HG02885 (cell line): Measurements from ENCODE around the gene NFATC2IP.

Experiments used
- ATAC-seq: cut with Tn5 transposase; IDR thresholded peaks from one replicate; pipeline ENCODE4 v1.9.1; 2021; ENCODE audit warnings: mild to moderate bottlenecking; ENCODE audit not compliant: unreplicated experiment, poor library complexity

NFATC2IP gene

DNA sequence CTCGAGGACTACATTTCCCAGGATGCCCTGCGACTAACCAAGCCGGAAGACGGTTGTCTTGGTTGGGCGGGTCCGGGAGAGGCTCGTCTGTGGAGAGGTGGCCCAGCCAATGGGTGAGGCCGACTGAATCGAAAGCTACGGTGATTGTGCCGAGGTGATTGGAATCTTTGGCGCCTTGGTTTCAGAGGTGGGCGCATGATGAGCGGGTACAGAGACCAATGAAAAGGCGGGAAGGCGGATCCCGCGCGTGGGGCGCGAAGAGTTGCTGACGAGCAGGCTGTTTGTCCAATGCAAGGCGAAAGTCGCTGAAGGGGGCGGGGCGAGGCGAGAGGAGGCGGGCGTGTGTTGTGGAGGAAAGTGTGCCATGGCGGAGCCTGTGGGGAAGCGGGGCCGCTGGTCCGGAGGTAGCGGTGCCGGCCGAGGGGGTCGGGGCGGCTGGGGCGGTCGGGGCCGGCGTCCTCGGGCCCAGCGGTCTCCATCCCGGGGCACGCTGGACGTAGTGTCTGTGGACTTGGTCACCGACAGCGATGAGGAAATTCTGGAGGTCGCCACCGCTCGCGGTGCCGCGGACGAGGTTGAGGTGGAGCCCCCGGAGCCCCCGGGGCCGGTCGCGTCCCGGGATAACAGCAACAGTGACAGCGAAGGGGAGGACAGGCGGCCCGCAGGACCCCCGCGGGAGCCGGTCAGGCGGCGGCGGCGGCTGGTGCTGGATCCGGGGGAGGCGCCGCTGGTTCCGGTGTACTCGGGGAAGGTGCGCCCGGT is at the start of gene NFATC2IP:
Gene NFATC2IP, plus strand, starts transcription at position 290 of the 762 bp plus-strand sequence. Its CDS starts 75 bp downstream, at position 365.
- ATAC-seq, result peak; percentile 91

DNA sequence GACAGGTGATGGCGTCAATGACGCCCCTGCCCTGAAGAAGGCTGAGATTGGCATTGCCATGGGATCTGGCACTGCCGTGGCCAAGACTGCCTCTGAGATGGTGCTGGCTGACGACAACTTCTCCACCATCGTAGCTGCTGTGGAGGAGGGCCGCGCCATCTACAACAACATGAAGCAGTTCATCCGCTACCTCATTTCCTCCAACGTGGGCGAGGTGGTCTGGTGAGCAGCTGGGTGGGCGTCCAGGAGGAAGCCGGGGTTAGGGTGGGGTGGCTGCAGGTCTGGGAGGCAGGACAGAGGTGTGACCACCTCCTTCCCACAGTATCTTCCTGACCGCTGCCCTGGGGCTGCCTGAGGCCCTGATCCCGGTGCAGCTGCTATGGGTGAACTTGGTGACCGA is 48.9 kb upstream of the NFATC2IP start:
- ATAC-seq, result no peak

DNA sequence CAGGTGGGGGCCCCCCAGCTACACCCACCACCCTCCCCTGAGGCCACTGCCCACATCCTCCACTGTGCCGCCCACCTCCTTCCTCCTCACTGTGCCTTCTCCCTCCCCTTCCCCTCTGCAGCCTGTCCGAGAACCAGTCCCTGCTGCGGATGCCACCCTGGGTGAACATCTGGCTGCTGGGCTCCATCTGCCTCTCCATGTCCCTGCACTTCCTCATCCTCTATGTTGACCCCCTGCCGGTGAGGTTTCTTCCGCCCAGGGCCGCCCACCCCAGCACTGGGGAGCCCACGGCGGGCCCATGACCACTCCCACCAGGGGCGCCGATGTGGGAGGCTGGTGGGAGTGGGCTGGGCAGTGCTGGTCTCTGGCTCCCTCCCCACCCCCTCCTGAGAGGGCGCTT is 47.8 kb upstream of the NFATC2IP start:
- ATAC-seq, result no peak

DNA sequence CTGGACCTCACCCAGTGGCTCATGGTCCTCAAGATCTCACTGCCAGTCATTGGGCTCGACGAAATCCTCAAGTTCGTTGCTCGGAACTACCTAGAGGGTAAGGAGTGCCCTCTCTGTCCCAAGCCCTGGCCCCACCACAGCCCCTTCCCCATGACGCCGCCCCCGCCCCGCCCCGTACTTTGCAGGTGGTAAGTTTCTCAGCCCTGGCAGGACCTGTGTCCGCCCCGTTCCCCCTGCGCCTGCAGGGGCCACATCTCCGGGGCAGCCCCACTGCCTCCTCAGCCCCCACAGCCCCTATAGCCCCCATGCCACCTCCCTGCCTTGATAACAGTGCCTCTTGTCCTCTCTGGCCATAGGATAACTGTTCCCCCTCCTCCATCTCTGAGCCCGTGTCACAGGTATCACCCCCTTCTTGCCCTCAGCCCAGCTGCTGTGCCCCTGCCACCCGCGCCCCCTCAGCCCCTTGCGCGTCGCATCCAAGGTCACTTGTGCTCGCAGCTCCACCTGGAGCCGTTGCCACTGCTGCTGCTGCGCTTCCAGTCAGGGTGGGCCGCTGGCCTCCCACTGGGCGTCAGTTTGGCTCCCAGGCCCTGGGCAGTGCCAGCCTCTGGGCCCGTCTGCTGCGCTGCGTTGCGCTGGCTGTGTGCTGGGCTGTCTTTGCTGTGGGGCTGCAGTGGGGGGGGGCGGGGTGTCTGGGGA is 47.2 kb upstream of the NFATC2IP start:
- ATAC-seq, result no peak

DNA sequence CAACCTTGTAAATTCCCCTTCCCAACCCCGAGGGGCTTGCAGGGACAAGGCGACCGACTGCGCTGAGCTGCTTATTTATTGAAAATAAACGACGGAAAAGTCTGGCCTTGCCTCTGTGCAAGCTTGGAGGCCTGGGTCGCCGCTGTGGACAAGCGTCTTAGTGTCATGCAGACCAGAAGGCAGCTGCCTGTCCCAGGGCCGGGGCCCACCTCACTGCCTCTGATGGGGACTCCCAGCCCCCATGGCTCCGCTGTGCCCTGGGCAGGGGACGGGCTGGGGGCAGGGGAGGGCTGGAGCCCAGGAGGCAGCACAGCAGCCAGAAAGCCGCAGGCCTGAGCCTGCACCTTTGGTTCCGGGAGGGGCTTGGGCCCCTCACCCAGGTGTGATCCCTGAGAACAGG is 46.4 kb upstream of the NFATC2IP start:
- ATAC-seq, result no peak

DNA sequence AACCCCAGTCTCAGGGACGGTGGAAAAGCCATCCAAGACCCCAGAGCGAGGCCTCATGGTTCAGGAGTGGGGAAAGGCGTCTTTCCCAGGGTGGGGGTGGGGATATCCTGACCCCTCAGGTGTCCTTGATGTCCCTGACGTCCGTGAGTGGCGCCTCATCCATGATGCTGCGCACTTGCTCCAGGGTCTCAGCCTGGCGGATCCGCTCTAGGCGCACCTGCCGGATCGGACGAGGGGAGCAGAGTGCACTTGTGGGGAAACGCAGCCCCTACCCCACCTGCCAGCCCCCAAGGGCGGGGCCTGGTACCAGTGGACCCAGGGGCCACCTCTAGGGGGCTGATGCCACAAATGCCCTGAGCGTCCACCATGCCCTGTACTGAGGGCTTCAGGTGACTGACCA is 45.9 kb upstream of the NFATC2IP start:
- no peak for ATAC-seq

DNA sequence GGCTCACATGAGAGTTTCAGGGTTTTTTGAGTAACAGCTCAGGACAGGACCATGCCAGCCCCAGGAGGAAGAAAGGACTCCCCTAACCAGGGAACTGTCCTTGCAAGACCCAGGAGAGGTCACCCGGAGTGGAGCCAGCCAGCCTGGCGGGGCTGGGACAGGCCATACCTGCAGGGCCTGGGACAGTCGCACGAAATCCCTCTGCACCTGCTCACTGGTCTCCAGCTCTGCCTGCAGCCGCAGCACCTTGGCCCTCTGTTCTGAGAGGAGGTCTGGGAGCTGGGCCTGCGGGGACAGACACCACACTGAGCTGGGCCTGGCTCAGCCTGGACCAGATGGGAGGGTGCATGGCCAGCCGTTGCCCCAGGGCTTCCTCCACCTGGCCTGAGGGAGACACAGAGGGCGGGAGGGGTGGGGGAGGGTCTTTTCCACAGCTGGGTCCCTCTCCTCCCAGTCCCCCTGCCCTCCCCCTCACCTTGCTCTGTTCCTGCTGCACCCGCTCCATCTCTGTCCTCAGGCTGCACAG is 45.4 kb upstream of the NFATC2IP start:
- ATAC-seq, result no peak

DNA sequence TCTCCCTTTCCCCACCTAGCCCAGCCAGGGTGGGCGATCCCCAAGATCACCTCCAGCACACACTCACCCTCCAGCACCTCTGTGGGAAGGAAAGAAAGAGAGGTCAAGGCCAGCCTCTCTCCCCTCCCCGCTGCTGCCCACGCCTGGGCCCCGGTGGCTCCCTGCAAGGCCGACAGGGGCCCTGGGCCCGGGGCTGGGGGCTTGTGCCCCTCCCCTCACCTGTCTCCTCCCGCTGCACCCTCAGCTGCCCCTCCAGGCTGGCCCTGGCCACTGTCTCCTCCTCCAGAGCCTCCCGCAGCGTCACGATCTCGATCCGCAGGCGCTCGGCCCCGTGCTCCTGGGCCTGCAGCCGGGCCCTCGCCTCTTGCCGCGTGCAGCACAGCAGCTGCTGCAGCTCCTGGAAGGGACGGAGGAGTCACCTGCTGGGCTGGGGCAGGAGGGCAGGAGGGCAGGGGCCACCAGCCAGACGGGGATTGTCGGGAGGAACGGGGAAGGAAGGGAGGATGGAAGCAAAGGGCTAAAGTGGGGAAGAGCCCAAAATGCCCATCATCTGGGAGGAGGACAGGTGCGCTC is 44.9 kb upstream of the NFATC2IP start:
- ATAC-seq, result no peak

DNA sequence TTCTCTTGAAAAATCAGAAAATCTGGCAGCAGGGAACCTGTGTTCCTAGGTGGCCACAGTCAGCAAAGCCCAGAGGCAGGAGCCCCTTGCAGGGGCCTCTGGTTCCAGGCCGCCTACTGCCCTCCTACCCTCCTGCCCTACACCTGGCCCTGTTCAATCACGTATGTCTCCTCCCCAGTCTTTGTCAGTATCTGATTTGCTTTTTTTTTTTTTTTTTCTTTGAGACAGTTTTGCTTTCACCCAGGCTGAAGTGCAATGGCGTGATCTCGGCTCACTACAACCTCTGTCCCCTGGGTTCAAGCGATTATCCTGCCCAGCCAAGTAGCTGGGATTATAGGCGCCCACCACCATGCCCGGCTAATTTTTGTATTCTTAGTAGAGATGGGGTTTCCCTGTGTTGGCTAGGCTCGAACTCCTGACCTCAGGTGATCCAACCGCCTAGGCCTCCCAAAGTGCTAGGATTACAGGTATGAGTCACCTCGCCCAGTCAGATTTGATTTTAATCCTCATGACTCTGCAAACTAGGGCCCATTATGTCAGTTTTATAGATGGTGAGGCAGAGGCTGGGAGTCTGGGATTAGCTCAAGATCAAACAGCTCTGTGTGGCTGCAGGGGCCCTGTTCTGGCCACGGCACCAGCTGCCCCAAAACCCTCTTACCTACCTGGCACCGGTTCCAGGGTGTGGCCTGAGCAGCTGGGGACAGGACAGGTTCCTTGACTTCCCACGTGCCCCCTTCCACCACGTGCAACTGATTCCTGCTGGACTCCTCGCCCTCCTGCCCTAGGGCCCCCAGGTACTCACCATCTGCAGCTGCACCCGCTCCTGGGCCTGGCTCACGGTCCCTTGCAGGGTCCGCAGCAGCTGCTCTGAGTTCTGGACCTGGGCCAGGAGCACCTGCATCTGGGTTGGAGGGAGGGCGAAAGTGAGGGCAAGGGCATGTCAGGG is 40.4 kb upstream of the NFATC2IP start:
- no peak for ATAC-seq

DNA sequence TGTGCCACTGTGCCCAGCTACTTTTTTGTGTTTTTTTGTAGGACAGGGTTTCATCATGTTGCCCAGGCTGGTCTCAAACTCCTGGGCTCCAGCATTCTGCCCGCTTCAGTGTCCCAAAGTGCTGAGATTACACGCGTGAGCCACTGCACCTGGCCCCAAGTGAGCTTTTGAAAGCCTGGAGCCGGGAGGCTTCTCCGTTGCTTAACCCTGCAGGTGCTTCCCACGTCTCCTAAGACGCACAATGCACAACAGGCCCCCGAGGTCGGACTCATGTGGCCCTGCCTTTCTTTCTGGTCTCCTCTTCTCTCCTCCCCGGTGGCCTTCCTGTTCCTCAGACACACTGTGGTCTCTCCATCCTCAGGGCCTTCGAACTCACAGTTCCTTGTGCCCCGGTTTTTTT is 38.2 kb upstream of the NFATC2IP start:
- no peak for ATAC-seq

DNA sequence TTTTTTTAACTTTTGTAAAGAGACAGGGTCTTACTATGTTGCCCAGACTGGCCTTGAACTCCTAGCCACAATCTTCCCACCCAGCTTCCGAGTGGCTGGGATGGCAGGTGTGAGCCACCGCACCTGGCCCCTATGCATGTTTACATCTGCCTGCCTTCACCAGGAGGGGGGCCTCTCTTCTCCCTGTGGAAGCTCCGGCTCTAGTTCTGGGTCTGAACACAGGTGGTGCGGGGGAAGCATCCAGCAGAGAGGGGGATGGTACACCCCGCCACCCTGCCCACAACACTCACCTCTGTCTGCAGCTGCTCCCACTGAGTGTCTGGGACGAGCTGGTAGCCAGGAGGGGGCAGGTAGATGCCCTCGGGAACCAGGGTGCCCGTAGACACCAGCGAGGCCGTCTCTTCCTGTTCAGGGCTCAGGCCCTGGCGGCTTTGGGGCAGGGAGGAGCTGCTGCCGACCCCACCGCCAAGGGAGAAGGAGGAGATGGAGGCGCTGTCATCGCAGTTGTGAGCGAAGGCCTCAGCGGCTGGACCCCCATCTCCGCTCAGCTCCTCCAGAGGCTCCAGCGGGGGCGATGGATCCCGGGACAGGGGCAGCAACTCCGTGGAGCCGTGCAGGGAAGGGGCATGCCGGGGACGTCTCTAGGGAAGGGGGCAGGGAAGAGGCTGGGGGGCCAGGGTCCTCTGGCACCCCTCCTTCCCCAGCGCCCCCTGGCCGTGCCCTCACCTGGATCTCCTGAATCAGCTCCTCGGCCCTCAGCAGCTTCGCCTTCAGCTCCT is 36.6 kb upstream of the NFATC2IP start:
- no peak for ATAC-seq

DNA sequence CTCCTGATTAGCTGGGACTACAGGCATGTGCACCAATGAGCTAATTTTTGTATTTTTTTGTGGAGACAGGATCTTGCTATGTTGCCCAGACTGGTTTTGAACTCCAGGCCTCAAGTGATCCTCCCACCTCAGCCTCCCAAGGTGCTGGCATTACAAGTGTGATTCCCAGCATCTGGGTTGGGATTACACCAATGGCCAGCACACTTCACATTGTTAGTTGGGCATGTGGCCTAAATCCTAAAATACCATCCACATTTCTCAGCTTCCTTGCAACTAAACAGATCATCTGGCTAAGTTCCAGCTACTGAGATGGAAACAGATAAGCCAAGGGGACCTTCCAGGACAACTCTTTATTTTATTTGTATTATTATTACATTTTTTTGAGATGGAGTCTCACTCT is 35.6 kb upstream of the NFATC2IP start:
- ATAC-seq, result no peak

DNA sequence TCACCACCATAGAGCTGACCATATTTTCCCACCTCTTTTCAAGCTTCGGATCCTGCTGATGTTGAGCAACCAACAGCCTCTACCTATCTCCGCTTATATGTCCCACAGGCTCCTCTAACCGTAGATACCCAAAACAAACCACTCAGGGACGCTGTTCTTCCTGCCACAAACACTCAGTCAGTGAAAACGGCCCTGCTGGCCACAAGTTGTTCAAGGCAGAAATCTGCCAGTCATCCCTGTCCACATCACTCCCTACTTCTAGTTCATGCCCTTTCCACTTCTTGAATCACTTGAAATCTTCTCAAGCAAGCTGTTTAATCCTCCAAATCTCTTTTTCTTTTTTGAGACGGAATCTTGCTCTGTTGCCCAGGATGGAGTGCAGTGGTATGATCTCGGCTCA is 33.6 kb upstream of the NFATC2IP start:
- ATAC-seq, result no peak

DNA sequence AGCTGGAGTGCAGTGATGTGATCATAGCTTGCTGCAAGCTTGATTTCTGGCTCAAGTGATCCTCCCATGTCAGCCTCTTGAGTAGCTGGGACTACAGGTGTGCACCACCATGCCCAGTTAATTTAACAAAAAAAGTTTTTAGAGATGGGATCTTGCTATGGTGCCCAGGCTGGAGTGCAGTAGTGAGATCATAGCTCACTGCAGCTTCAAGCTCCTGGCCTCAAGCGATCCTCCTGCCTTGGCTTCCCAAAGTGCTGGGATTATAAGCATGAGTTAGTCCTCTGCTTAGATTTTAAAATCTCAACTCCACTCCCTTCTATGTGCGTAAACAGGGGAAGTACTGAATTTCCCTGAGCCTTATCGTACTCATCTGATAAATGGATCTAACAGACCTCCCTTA is 32.0 kb upstream of the NFATC2IP start:
- ATAC-seq, result no peak

DNA sequence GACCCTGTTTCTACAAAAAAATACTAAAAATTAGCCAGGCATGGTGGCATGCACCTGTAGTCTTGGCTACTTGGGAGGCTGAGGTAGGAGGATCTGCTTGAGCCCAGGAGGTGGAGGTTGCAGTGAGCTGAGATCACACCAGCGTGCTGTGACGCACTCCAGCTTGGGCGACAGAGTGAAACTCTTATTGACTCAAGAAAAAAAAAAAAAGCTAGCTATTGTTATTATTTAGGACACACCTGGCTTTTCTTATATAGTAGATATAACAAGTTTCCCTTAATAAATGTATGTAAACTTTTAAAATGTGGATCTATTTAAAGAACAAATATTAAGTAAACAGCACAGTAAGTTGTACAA is 27.5 kb upstream of the NFATC2IP start:
- no peak for ATAC-seq

DNA sequence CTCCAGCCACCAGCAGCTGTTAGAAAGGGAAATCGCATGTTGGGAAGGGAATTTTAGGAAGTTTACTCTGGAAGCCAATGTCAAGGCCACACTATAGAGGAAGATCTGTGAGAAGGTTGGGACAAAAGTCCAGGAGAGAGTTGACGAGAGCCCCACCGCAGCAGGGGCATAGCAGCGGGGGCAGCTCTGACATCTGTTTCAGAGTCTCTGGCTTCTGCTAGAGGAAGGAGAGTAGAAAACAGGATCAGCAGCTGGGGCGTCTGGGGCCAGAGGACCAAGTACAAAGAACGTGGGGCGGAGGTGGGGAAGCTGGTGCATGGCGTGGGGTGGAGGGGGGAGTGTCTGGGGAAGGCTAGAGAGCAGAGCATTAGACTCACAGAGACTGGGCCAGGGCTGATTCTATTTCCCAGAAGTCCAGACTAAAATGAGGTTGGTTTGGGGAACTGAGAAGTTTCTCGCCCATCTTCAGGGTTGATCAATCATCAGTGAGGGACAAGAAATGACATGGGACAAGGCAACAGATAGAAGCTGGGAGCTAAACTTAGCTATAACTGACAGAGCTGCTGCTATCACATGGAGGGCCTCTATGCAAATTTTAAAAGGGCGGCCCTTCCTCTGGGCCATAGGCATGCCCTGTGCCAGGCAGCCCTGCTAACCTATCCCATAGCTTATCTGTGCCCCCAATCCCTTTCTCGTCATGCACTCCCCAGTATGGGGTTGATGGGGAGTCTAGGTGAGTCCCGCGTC is 26.9 kb upstream of the NFATC2IP start:
- peak; percentile 52 for ATAC-seq

DNA sequence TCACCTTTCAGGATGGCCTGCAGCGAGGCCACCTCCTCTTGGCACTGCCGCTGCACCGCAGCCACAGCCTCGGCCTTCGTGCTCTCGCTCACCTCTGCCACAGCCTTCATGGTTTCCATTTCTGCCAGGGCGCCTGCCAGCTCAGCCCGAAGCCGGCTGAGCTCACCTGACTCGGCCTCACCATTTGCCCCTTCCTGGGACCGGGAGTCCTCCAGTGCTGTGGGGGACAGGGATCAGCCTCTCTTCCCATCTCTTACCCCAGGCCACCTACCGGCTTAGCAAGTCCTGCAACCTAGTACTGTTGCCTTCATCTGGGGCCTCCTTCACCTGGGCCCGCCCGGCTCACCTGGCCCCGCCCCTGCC is 26.4 kb upstream of the NFATC2IP start:
- no peak for ATAC-seq

DNA sequence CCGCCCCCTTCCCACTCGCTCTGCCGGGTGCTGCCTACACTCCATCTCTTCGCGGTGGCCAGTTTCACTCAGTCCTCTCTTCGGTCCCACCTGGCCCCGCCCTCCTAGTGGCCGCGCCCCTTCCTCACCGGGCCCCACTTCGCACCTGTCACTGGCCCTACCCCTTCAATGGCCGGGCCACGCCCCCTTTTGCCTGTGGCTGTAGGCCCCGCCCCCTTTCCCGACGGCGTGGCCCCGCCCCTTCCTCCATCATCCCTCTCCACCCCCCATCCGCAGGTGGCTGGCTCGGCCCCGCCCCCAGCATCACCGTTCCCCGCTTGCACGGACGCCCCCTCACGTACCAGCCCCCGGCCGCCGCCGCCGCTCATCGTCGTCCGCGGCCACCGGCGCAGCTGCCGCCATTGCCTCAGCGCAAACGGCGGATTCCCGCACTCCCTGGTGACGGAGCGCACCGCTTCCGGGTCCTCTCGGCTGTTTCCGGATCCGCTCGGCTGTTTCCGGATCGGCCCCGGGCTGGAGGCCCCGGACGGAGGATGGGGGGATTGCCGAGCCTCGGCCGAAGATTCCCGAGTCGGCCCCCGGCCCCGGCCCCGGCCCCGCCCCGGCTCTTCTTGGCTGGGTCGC is 25.9 kb upstream of the NFATC2IP start, which contains the start of gene RABEP2:
Gene RABEP2, minus strand, starts transcription at position 477 of the 624 bp plus-strand sequence. Its CDS starts 75 bp downstream, at position 402.
- ATAC-seq, result peak; percentile 67
